ENCODE results near the gene ZMIZ1.

Gene ZMIZ1

DNA sequence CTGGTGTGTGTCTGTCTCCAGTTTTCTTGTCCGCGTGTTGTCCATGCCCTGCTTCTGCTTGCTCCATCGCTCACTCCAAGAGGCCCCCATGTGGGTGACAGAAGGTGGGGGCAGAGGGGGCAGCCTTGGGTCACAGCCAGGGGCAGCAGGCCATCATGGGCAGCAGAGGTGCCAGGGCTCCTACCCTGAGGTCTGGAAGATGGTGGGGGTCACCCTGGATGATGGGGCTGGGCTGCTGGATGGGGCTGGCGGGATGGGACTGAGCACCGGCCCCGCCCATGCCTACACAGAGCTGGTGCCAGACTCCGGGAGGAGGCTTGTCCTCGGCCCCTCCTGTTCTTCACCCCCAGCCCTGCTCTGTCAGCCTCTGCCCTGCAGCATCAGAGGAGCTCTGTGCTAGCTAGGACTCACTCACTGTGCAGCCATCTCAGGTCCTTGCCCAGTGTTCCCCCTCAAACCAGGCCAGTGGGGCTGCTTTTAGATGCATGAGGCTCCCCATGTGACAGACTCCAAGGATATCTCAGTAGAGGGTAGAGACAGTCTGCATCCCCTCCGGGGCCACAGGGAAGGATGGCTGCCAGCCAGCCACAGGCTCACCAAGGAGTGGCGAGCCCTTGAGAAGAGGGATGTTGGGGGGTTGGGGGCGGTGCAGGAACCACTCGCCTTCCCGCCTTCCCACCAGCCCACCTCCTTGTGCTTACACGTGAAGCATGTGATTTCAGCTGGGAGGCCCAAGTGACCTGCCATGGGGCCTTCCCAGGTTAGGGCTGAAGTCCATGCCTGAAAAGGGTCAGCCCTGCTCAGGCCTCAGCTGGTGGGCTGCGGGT is 243.0 kb downstream of the ZMIZ1 start:
- Histone ChIP-seq H3K27ac (ENCODE audit: low read depth, low read length) (no peak overlapping the region), H3K4me3 (ENCODE audit: low read depth in 1 of 5, low read length in 5 of 5) (no peak overlapping the region), H3K9me3 (ENCODE audit: control insufficient read depth in 5 of 5, low read length in 5 of 5) (no peaks in the 10 kb centered on the region), H3K36me3 (ENCODE audit: control insufficient read depth in 5 of 5, insufficient read depth in 5 of 5, low read length in 5 of 5) (peaks cover 0 to 86% (median 79%) of the 10 kb centered on the region in 5 donors), H3K27me3 (ENCODE audit: control insufficient read depth in 5 of 5, insufficient read depth in 4 of 5, low read length in 5 of 5) (no peaks in the 10 kb centered on the region), H3K4me1 (ENCODE audit: control insufficient read depth in 5 of 5, insufficient read depth in 5 of 5, low read length in 5 of 5) (peaks cover 0 to 23% (median 19%) of the 10 kb centered on the region in 5 donors), H3K9ac (ENCODE audit: low read length in 5 of 5) (no peak overlapping the region)

DNA sequence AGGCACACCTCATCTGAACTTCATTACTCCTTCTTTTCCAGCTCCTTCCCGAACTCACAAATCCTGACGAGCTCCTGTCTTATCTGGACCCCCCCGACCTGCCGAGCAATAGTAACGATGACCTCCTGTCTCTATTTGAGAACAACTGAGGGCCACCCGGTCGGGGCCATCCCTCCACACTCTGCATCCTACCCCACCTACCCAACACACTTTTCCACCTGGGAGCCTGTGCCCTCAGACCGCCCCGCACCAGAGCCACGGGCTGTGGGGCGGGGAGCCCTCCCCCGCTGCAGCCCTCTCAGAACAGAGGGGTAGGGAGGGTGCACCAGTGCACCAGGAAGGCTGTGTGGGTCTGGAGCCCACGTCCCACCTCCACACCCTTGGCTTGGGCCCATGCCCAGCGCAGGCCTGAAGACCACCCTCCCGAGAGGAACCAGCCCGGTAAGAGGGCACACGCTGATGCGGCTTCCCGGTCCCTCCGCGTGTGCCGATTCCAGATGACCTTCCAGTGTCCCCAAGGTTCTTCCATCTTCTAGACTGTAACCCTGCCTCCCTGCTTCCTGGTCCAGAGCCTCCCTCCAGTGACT is 243.9 kb downstream of the ZMIZ1 start:
- Histone ChIP-seq H3K4me1 (ENCODE audit: control insufficient read depth in 5 of 5, insufficient read depth in 5 of 5, low read length in 5 of 5) (peaks cover 0 to 32% (median 28%) of the 10 kb centered on the region in 5 donors), H3K36me3 (ENCODE audit: control insufficient read depth in 5 of 5, insufficient read depth in 5 of 5, low read length in 5 of 5) (peaks cover 0 to 77% (median 70%) of the 10 kb centered on the region in 5 donors), H3K4me3 (ENCODE audit: low read depth in 1 of 5, low read length in 5 of 5) (no peak overlapping the region), H3K27me3 (ENCODE audit: control insufficient read depth in 5 of 5, insufficient read depth in 4 of 5, low read length in 5 of 5) (no peaks in the 10 kb centered on the region), H3K9me3 (ENCODE audit: control insufficient read depth in 5 of 5, low read length in 5 of 5) (no peaks in the 10 kb centered on the region), H3K27ac (ENCODE audit: low read depth, low read length) (no peak overlapping the region), H3K9ac (ENCODE audit: low read length in 5 of 5) (no peak overlapping the region)

DNA sequence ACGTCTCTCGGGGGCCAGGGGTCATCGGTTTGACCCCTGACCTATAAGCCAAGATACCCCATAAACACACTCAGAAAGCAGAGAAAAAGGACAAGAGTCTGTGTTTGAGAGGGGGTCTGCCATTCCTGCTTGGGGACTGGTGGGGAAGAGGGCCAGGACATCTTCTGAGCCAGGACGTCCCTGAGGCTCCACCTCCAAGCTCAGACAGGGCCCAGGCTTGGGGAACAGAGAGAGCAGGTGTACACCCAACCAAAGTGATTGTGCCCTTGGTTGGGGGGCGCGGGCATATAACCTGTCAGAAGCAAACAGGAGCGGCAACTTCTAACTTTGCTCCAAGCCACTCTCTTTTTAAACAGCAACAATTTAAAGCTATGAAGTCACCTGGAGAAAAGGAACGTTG is 244.6 kb downstream of the ZMIZ1 start:
- no peak overlapping the region for H3K4me3 ChIP-seq (ENCODE audit: low read depth in 1 of 5, low read length in 5 of 5)
- H3K36me3 ChIP-seq (ENCODE audit: control insufficient read depth in 5 of 5, insufficient read depth in 5 of 5, low read length in 5 of 5): peaks cover 0 to 70% (median 64%) of the 10 kb centered on the region in 5 donors
- no peak overlapping the region for H3K9ac ChIP-seq (ENCODE audit: low read length in 5 of 5)
- no peaks in the 10 kb centered on the region for H3K27me3 ChIP-seq (ENCODE audit: control insufficient read depth in 5 of 5, insufficient read depth in 4 of 5, low read length in 5 of 5)
- no peaks in the 10 kb centered on the region for H3K9me3 ChIP-seq (ENCODE audit: control insufficient read depth in 5 of 5, low read length in 5 of 5)
- peaks cover 0 to 35% (median 34%) of the 10 kb centered on the region in 5 donors for H3K4me1 ChIP-seq (ENCODE audit: control insufficient read depth in 5 of 5, insufficient read depth in 5 of 5, low read length in 5 of 5)
- H3K27ac ChIP-seq (ENCODE audit: low read depth, low read length): no peak overlapping the region

DNA sequence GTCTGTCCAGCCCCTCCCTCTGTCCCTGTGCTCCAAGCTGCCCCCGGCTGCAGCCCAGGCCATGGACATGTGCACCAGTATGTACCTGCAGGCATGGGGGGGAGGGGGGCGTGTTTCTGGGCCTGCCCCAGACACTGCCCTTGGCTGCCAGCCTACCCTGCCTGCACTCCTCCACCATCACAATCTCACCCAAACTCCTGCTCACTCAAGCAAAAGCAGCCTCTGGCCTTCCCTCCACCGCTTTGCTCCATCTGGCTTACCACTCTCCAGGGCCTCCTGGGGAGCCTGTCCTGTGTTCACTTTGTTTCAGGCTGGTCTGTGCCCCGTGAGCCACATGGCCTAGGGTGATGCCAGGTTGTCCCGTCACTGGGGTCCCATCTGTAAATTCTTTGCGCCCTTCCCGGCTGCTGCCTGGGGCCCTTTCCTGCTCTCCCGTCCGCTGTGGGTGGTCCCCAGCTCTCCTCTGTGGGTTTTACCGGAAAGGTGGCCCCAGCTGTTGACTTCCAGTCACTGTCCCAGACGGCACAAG is 245.2 kb downstream of the ZMIZ1 start:
- Histone ChIP-seq H3K4me1 (ENCODE audit: control insufficient read depth in 5 of 5, insufficient read depth in 5 of 5, low read length in 5 of 5) (peaks cover 0 to 35% (median 34%) of the 10 kb centered on the region in 5 donors), H3K36me3 (ENCODE audit: control insufficient read depth in 5 of 5, insufficient read depth in 5 of 5, low read length in 5 of 5) (peaks cover 0 to 64% (median 57%) of the 10 kb centered on the region in 5 donors), H3K27me3 (ENCODE audit: control insufficient read depth in 5 of 5, insufficient read depth in 4 of 5, low read length in 5 of 5) (no peaks in the 10 kb centered on the region), H3K4me3 (ENCODE audit: low read depth in 1 of 5, low read length in 5 of 5) (no peak overlapping the region), H3K9ac (ENCODE audit: low read length in 5 of 5) (no peak overlapping the region), H3K9me3 (ENCODE audit: control insufficient read depth in 5 of 5, low read length in 5 of 5) (no peaks in the 10 kb centered on the region), H3K27ac (ENCODE audit: low read depth, low read length) (no peak overlapping the region)

DNA sequence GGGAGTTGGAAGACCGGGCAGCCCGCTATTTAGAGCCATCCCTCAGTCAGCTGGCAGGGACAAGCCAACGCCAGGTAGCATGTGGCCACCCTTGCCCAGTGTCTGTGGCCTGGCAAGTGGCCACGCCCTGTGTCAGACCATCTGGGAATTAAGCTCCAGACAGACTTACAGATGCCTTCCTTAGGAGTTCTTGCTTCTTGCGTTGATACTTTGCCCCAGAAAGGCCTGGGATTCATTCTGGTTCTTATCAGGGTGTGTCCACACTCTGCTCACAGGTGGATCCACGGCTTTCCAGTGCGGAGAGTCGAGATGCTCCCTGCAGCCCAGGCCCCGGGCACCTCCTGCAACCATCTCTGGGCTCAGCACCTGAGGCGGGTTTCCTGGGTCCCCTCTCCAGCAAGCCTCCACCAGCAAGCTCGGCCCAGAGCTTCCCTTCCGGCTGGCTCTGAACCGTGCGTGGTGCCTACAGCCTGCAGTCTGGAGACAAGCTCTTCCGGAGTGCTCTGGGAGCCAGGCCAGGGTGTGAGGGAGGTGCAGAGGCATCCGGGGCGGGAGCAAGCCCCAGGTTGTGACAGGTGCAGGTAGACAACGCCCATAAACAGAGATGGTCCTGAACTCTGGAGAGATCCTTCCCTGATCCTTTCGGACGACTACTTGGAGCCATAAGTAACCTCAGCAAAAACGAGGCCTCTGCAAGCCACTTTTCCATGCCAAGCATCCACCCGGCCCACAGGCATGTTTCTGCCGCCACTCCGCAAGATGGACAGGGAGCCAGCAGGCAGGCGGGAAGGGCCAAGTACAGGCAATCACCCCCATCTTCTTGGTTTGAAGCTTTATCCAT is 246.2 kb downstream of the ZMIZ1 start:
- Histone ChIP-seq H3K9me3 (ENCODE audit: control insufficient read depth in 5 of 5, low read length in 5 of 5) (no peaks in the 10 kb centered on the region), H3K4me3 (ENCODE audit: low read depth in 1 of 5, low read length in 5 of 5) (no peak overlapping the region), H3K9ac (ENCODE audit: low read length in 5 of 5) (no peak overlapping the region), H3K4me1 (ENCODE audit: control insufficient read depth in 5 of 5, insufficient read depth in 5 of 5, low read length in 5 of 5) (peaks cover 0 to 35% (median 34%) of the 10 kb centered on the region in 5 donors), H3K27me3 (ENCODE audit: control insufficient read depth in 5 of 5, insufficient read depth in 4 of 5, low read length in 5 of 5) (no peaks in the 10 kb centered on the region), H3K27ac (ENCODE audit: low read depth, low read length) (no peak overlapping the region), H3K36me3 (ENCODE audit: control insufficient read depth in 5 of 5, insufficient read depth in 5 of 5, low read length in 5 of 5) (peaks cover 0 to 54% (median 47%) of the 10 kb centered on the region in 5 donors)

DNA sequence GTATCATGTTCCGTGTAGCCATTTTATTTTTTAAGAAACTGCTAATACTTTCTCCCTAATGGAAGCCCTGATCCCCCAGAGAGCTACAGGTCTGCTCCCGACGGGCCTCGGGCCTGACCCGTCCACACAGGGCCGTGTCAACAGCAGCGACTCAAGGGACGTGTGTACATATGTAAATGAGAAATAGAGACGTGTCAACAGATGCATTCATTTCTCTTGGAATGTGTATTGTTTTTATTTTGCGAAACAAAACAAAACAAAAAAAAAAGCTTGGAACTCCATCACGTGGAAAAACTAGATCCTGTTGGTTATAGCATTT is 246.8 kb downstream of the ZMIZ1 start:
- Histone ChIP-seq H3K9me3 (ENCODE audit: control insufficient read depth in 5 of 5, low read length in 5 of 5) (no peaks in the 10 kb centered on the region), H3K36me3 (ENCODE audit: control insufficient read depth in 5 of 5, insufficient read depth in 5 of 5, low read length in 5 of 5) (peaks cover 0 to 48% (median 41%) of the 10 kb centered on the region in 5 donors), H3K9ac (ENCODE audit: low read length in 5 of 5) (no peak overlapping the region)

GRCh38 chr10:79316671-79317431 is 248.1 kb downstream of the ZMIZ1 start:
- Histone ChIP-seq H3K4me1 (ENCODE audit: control insufficient read depth in 5 of 5, insufficient read depth in 5 of 5, low read length in 5 of 5) (peaks cover 0 to 38% (median 34%) of the 10 kb centered on the region in 5 donors), H3K4me3 (ENCODE audit: low read depth in 1 of 5, low read length in 5 of 5) (no peak overlapping the region), H3K9me3 (ENCODE audit: control insufficient read depth in 5 of 5, low read length in 5 of 5) (no peaks in the 10 kb centered on the region), H3K9ac (ENCODE audit: low read length in 5 of 5) (no peak overlapping the region), H3K36me3 (ENCODE audit: control insufficient read depth in 5 of 5, insufficient read depth in 5 of 5, low read length in 5 of 5) (peaks cover 0 to 36% (median 32%) of the 10 kb centered on the region in 5 donors), H3K27ac (ENCODE audit: low read depth, low read length) (no peak overlapping the region), H3K27me3 (ENCODE audit: control insufficient read depth in 5 of 5, insufficient read depth in 4 of 5, low read length in 5 of 5) (no peaks in the 10 kb centered on the region)

More for the DNA sequence above, 246.8 kb downstream of the ZMIZ1 start:
- H3K27ac ChIP-seq (ENCODE audit: low read depth, low read length): no peak overlapping the region
- peaks cover 0 to 35% (median 34%) of the 10 kb centered on the region in 5 donors for H3K4me1 ChIP-seq (ENCODE audit: control insufficient read depth in 5 of 5, insufficient read depth in 5 of 5, low read length in 5 of 5)
- H3K4me3 ChIP-seq (ENCODE audit: low read depth in 1 of 5, low read length in 5 of 5): no peak overlapping the region
- H3K27me3 ChIP-seq (ENCODE audit: control insufficient read depth in 5 of 5, insufficient read depth in 4 of 5, low read length in 5 of 5): no peaks in the 10 kb centered on the region

GRCh38 chr10:79318369-79318768 is 249.6 kb downstream of the ZMIZ1 start:
- Histone ChIP-seq H3K27ac (ENCODE audit: low read depth, low read length) (no peak overlapping the region), H3K4me1 (ENCODE audit: control insufficient read depth in 5 of 5, insufficient read depth in 5 of 5, low read length in 5 of 5) (peaks cover 0 to 45% (median 27%) of the 10 kb centered on the region in 5 donors), H3K9me3 (ENCODE audit: control insufficient read depth in 5 of 5, low read length in 5 of 5) (no peaks in the 10 kb centered on the region), H3K36me3 (ENCODE audit: control insufficient read depth in 5 of 5, insufficient read depth in 5 of 5, low read length in 5 of 5) (peaks cover 0 to 20% (median 17%) of the 10 kb centered on the region in 5 donors), H3K4me3 (ENCODE audit: low read depth in 1 of 5, low read length in 5 of 5) (no peak overlapping the region), H3K9ac (ENCODE audit: low read length in 5 of 5) (no peak overlapping the region), H3K27me3 (ENCODE audit: control insufficient read depth in 5 of 5, insufficient read depth in 4 of 5, low read length in 5 of 5) (no peaks in the 10 kb centered on the region)

GRCh38 chr10:79319115-79319771 is 250.5 kb downstream of the ZMIZ1 start:
- Histone ChIP-seq H3K36me3 (ENCODE audit: control insufficient read depth in 5 of 5, insufficient read depth in 5 of 5, low read length in 5 of 5) (peaks cover 0 to 12% (median 10%) of the 10 kb centered on the region in 5 donors), H3K9me3 (ENCODE audit: control insufficient read depth in 5 of 5, low read length in 5 of 5) (no peaks in the 10 kb centered on the region), H3K4me1 (ENCODE audit: control insufficient read depth in 5 of 5, insufficient read depth in 5 of 5, low read length in 5 of 5) (peaks cover 0 to 41% (median 21%) of the 10 kb centered on the region in 5 donors)

More at GRCh38 chr10:79319115-79319771, 250.5 kb downstream of the ZMIZ1 start:
- H3K4me3 ChIP-seq (ENCODE audit: low read depth in 1 of 5, low read length in 5 of 5): no peak overlapping the region
- no peak overlapping the region for H3K27ac ChIP-seq (ENCODE audit: low read depth, low read length)
- no peak overlapping the region for H3K9ac ChIP-seq (ENCODE audit: low read length in 5 of 5)
- H3K27me3 ChIP-seq (ENCODE audit: control insufficient read depth in 5 of 5, insufficient read depth in 4 of 5, low read length in 5 of 5): no peaks in the 10 kb centered on the region
